ENCODE measurements around the gene HNRNPDL.
A peak's percentile ranks its signal among the peaks of the same experiment; 100 is the strongest.

HNRNPDL gene

DNA sequence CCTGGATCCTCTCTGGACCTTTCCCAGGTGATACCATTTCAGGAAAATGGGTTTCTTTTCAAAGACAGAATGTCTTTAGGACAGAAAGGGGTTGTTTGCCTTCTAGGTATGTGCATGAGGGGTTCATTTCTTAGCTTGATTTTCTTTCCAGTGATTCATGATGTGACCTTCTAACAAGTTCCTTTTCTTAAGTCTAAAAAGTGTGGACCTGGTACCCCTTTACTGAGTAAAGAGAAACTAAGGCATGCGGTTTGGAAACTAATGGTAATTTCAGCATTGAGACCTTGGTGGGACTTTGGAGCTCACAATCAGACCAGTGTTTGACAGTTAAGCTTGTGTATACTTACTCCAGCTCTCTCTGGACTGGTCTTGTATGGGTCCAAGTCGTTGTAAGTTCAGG, 8.8 kb upstream of the HNRNPDL start:
- Histone ChIP-seq H3K18ac (ENCODE audit: low read length) (no peak overlapping the region), H4K91ac (ENCODE audit: low read depth, low read length, poor library complexity) (no peak overlapping the region), H3K27me3 (ENCODE audit: control insufficient read depth in 3 of 3, insufficient read depth in 3 of 3, low read depth in 1 of 3, low read length in 3 of 3) (no peaks in the 10 kb centered on the region), H3K4ac (ENCODE audit: low read length) (no peak overlapping the region), H3K27ac (replicated peaks; ENCODE audit: low read length) (no peak overlapping the region), H3K4me2 (ENCODE audit: insufficient read depth, low read length, poor library complexity, severe bottlenecking) (no peak overlapping the region), H3K14ac (ENCODE audit: low read length) (no peak overlapping the region), H3K4me3 (ENCODE audit: low read length in 2 of 2) (no peak overlapping the region), H2BK5ac (ENCODE audit: low read length) (no peak overlapping the region), H2AK5ac (ENCODE audit: low read depth, low read length) (no peak overlapping the region), H3K23ac (ENCODE audit: low read depth, low read length, poor library complexity) (no peak overlapping the region), H2BK12ac (ENCODE audit: low read length) (no peak overlapping the region), H3K4me1 (ENCODE audit: control insufficient read depth in 2 of 2, insufficient read depth in 1 of 2, low read depth in 1 of 2, low read length in 2 of 2) (peaks cover 4 to 8% of the 10 kb centered on the region in 2 donors), H2BK120ac (ENCODE audit: low read depth, low read length) (no peak overlapping the region), H4K8ac (ENCODE audit: low read depth, low read length) (no peak overlapping the region), H2BK15ac (ENCODE audit: low read length) (no peak overlapping the region), H3K79me1 (ENCODE audit: low read depth, low read length) (peaks cover 2% of the 10 kb centered on the region), H2AFZ (ENCODE audit: low read length) (no peak overlapping the region), H3K9ac (ENCODE audit: low read depth, low read length, poor library complexity) (no peak overlapping the region), H3K36me3 (replicated peaks in 1 of 2; ENCODE audit: control insufficient read depth in 2 of 2, insufficient read depth in 2 of 2, low read length in 2 of 2) (peaks cover 3 to 73% of the 10 kb centered on the region in 2 donors), H3K9me3 (replicated peaks in 1 of 2; ENCODE audit: control insufficient read depth in 2 of 2, insufficient read depth in 1 of 2, low read depth in 1 of 2, low read length in 2 of 2) (peaks cover 0 to 8% of the 10 kb centered on the region in 2 donors)
- no CpG with 5 or more reads among the region's 2 CpGs for WGBS, 2 donors (ENCODE audit: extremely low coverage in 2 of 2, insufficient read length in 2 of 2, insufficient replicate concordance in 1 of 2)
- DNase-seq (ENCODE audit: low spot score) = no peak

- Histone ChIP-seq H3K9me3 (replicated peaks in 1 of 2; ENCODE audit: control insufficient read depth in 2 of 2, insufficient read depth in 1 of 2, low read depth in 1 of 2, low read length in 2 of 2) (peaks cover 0 to 3% of the 10 kb centered on the region in 2 donors), H3K4me2 (ENCODE audit: insufficient read depth, low read length, poor library complexity, severe bottlenecking) (no peak overlapping the region), H3K79me1 (ENCODE audit: low read depth, low read length) (no peaks in the 10 kb centered on the region), H2BK5ac (ENCODE audit: low read length) (no peak overlapping the region), H2AFZ (ENCODE audit: low read length) (no peak overlapping the region), H3K4me1 (ENCODE audit: control insufficient read depth in 2 of 2, insufficient read depth in 1 of 2, low read depth in 1 of 2, low read length in 2 of 2) (peaks cover 4 to 8% of the 10 kb centered on the region in 2 donors), H3K14ac (ENCODE audit: low read length) (no peak overlapping the region), H2BK12ac (ENCODE audit: low read length) (no peak overlapping the region), H4K8ac (ENCODE audit: low read depth, low read length) (no peak overlapping the region), H2BK120ac (ENCODE audit: low read depth, low read length) (no peak overlapping the region), H2AK5ac (ENCODE audit: low read depth, low read length) (no peak overlapping the region), H3K27ac (replicated peaks; ENCODE audit: low read length) (peak overlapping the region; percentile 32), H4K91ac (ENCODE audit: low read depth, low read length, poor library complexity) (no peak overlapping the region), H3K36me3 (replicated peaks in 1 of 2; ENCODE audit: control insufficient read depth in 2 of 2, insufficient read depth in 2 of 2, low read length in 2 of 2) (peaks cover 3 to 84% of the 10 kb centered on the region in 2 donors), H3K18ac (ENCODE audit: low read length) (no peak overlapping the region), H3K23ac (ENCODE audit: low read depth, low read length, poor library complexity) (no peak overlapping the region), H2BK15ac (ENCODE audit: low read length) (no peak overlapping the region), H3K4ac (ENCODE audit: low read length) (no peak overlapping the region), H3K27me3 (ENCODE audit: control insufficient read depth in 3 of 3, insufficient read depth in 3 of 3, low read depth in 1 of 3, low read length in 3 of 3) (no peaks in the 10 kb centered on the region), H3K4me3 (ENCODE audit: low read length in 2 of 2) (no peak overlapping the region), H3K9ac (ENCODE audit: low read depth, low read length, poor library complexity) (no peak overlapping the region)
- DNase-seq (ENCODE audit: low spot score) = no peak
- WGBS, 2 donors (ENCODE audit: extremely low coverage in 2 of 2, insufficient read length in 2 of 2, insufficient replicate concordance in 1 of 2) = no CpG with 5 or more reads among the region's 4 CpGs
Observed at GRCh38 chr4:82437285-82438005, 7.2 kb upstream of the HNRNPDL start.

GRCh38 chr4:82436780-82437179, 6.5 kb upstream of the HNRNPDL start:
- H3K18ac ChIP-seq (ENCODE audit: low read length) = no peak overlapping the region
- DNase-seq (ENCODE audit: low spot score) = no peak
- no peak overlapping the region for H3K9ac ChIP-seq (ENCODE audit: low read depth, low read length, poor library complexity)
- H3K27me3 ChIP-seq (ENCODE audit: control insufficient read depth in 3 of 3, insufficient read depth in 3 of 3, low read depth in 1 of 3, low read length in 3 of 3) = no peaks in the 10 kb centered on the region
- H3K27ac ChIP-seq (replicated peaks; ENCODE audit: low read length) = no peak overlapping the region
- no peak overlapping the region for H2AK5ac ChIP-seq (ENCODE audit: low read depth, low read length)
- no peak overlapping the region for H2BK12ac ChIP-seq (ENCODE audit: low read length)
- peaks cover 3 to 82% of the 10 kb centered on the region in 2 donors for H3K36me3 ChIP-seq (replicated peaks in 1 of 2; ENCODE audit: control insufficient read depth in 2 of 2, insufficient read depth in 2 of 2, low read length in 2 of 2)
- no peak overlapping the region for H4K8ac ChIP-seq (ENCODE audit: low read depth, low read length)
- WGBS, 2 donors (ENCODE audit: extremely low coverage in 2 of 2, insufficient read length in 2 of 2, insufficient replicate concordance in 1 of 2) = no CpG with 5 or more reads among the region's 4 CpGs
- H3K4me2 ChIP-seq (ENCODE audit: insufficient read depth, low read length, poor library complexity, severe bottlenecking) = no peak overlapping the region
- no peak overlapping the region for H3K23ac ChIP-seq (ENCODE audit: low read depth, low read length, poor library complexity)
- H2BK15ac ChIP-seq (ENCODE audit: low read length) = no peak overlapping the region
- H3K4ac ChIP-seq (ENCODE audit: low read length) = no peak overlapping the region
- H3K14ac ChIP-seq (ENCODE audit: low read length) = no peak overlapping the region
- no peaks in the 10 kb centered on the region for H3K79me1 ChIP-seq (ENCODE audit: low read depth, low read length)
- no peak overlapping the region for H2AFZ ChIP-seq (ENCODE audit: low read length)
- no peak overlapping the region for H2BK5ac ChIP-seq (ENCODE audit: low read length)
- peaks cover 4 to 8% of the 10 kb centered on the region in 2 donors for H3K4me1 ChIP-seq (ENCODE audit: control insufficient read depth in 2 of 2, insufficient read depth in 1 of 2, low read depth in 1 of 2, low read length in 2 of 2)
- peaks cover 0 to 3% of the 10 kb centered on the region in 2 donors for H3K9me3 ChIP-seq (replicated peaks in 1 of 2; ENCODE audit: control insufficient read depth in 2 of 2, insufficient read depth in 1 of 2, low read depth in 1 of 2, low read length in 2 of 2)
- H2BK120ac ChIP-seq (ENCODE audit: low read depth, low read length) = no peak overlapping the region
- no peak overlapping the region for H3K4me3 ChIP-seq (ENCODE audit: low read length in 2 of 2)
- H4K91ac ChIP-seq (ENCODE audit: low read depth, low read length, poor library complexity) = no peak overlapping the region

GRCh38 chr4:82436130-82436529, 5.9 kb upstream of the HNRNPDL start:
- Histone ChIP-seq H2AFZ (ENCODE audit: low read length) (no peak overlapping the region), H3K79me1 (ENCODE audit: low read depth, low read length) (no peaks in the 10 kb centered on the region), H2BK120ac (ENCODE audit: low read depth, low read length) (no peak overlapping the region), H3K18ac (ENCODE audit: low read length) (no peak overlapping the region), H2AK5ac (ENCODE audit: low read depth, low read length) (no peak overlapping the region), H3K27ac (replicated peaks; ENCODE audit: low read length) (no peak overlapping the region), H3K4me3 (ENCODE audit: low read length in 2 of 2) (no peak overlapping the region), H3K9me3 (replicated peaks in 1 of 2; ENCODE audit: control insufficient read depth in 2 of 2, insufficient read depth in 1 of 2, low read depth in 1 of 2, low read length in 2 of 2) (peaks cover 0 to 3% of the 10 kb centered on the region in 2 donors), H2BK5ac (ENCODE audit: low read length) (no peak overlapping the region), H3K23ac (ENCODE audit: low read depth, low read length, poor library complexity) (no peak overlapping the region), H3K36me3 (replicated peaks in 1 of 2; ENCODE audit: control insufficient read depth in 2 of 2, insufficient read depth in 2 of 2, low read length in 2 of 2) (peaks cover 3 to 80% of the 10 kb centered on the region in 2 donors), H3K27me3 (ENCODE audit: control insufficient read depth in 3 of 3, insufficient read depth in 3 of 3, low read depth in 1 of 3, low read length in 3 of 3) (no peaks in the 10 kb centered on the region), H3K4ac (ENCODE audit: low read length) (no peak overlapping the region), H3K4me2 (ENCODE audit: insufficient read depth, low read length, poor library complexity, severe bottlenecking) (no peak overlapping the region), H4K8ac (ENCODE audit: low read depth, low read length) (no peak overlapping the region), H2BK12ac (ENCODE audit: low read length) (no peak overlapping the region), H3K9ac (ENCODE audit: low read depth, low read length, poor library complexity) (no peak overlapping the region), H3K14ac (ENCODE audit: low read length) (no peak overlapping the region), H2BK15ac (ENCODE audit: low read length) (no peak overlapping the region), H4K91ac (ENCODE audit: low read depth, low read length, poor library complexity) (no peak overlapping the region), H3K4me1 (ENCODE audit: control insufficient read depth in 2 of 2, insufficient read depth in 1 of 2, low read depth in 1 of 2, low read length in 2 of 2) (peaks cover 4 to 8% of the 10 kb centered on the region in 2 donors)
- WGBS, 2 donors (ENCODE audit: extremely low coverage in 2 of 2, insufficient read length in 2 of 2, insufficient replicate concordance in 1 of 2) = no CpG with 5 or more reads among the region's 5 CpGs
- no peak for DNase-seq (ENCODE audit: low spot score)
